Measurements from ENCODE around the gene PTCD2.

DNA sequence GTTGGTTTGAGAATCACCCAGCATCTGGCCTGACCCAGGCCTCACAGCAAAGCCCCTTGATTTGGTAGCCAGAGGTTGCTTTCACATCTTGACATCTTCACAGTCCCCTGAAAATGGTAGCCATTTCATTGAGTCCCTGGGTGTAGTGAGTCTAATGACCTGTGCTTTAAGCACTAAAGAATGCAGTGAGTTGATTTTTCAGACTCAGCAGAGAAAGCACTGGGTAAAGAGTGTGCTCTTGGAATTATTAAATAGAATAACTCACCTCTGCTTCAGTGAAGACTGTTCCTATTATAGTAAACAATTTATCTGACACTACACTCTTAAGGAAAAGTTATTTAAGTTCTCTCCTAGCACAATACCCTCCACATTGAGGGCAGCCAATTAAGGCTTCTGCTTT is 56.2 kb downstream of the PTCD2 start:
- TF ChIP-seq CTCF (IDR thresholded peaks at IDR 0.05 in 4 of 5, conservative IDR thresholded peaks at IDR 0.05 in 1 of 5): no peak
- TF ChIP-seq POLR2A (IDR thresholded peaks at IDR 0.05): no peak
